Cardiac muscle cell (in vitro differentiated cells and primary cell): ENCODE data around the gene FBXO3. TPM values are rescaled to one million over a fixed set of nuclear protein-coding genes. Genes with fewer than 3 reads are reported as not detected.

Experiments
- DNase-seq, 2 donors: peaks; one replicate each; pipeline versions ENCODE4 v3.0.0 to v3.0.0-alpha.2; 2010 to 2017; ENCODE audit warnings: low read depth in 1 of 2, low spot score in 1 of 2
- H3K27ac ChIP-seq: fragments of 200-600 bp; sonication (generic); 2 replicates; pipeline ENCODE4 v1.5.1; 2016
- H3K27me3 ChIP-seq: fragments of 200-600 bp; sonication (generic); 2 replicates; pipeline ENCODE4 v1.6.0; 2016; ENCODE audit warnings: control low read depth
- H3K36me3 ChIP-seq: fragments of 200-600 bp; sonication (generic); 2 replicates; pipeline ENCODE4 v1.5.1; 2016; ENCODE audit warnings: control low read depth
- H3K4me1 ChIP-seq: fragments of 200-600 bp; sonication (generic); 2 replicates; pipeline ENCODE4 v1.8.1; 2017; ENCODE audit warnings: low read depth, mild to moderate bottlenecking, mixed run types
- H3K4me3 ChIP-seq: fragments of 200-600 bp; sonication (generic); 2 replicates; pipeline ENCODE4 v1.5.1; 2016; ENCODE audit warnings: mild to moderate bottlenecking
- H3K9me3 ChIP-seq: fragments of 200-600 bp; sonication (generic); 2 replicates; pipeline ENCODE4 v1.5.1; 2017; ENCODE audit warnings: low read depth, mild to moderate bottlenecking, control low read depth
- polyA plus RNA-seq: library from polyadenylated mRNA; unstranded; fragments of >200 nt; fragmentation: Nextera tagmentation; extraction: Ambion mirVana; gene quantifications from 2 replicates; pipeline ENCODE4 v1.2.1, GENCODE V29; 2016
- total RNA-seq: library from RNA; depleted of rRNA; stranded (reverse); fragments of >200 nt; gene quantifications from 2 replicates; pipeline ENCODE4 v1.2.3, GENCODE V29; 2016
- TF ChIP-seq, protein P1 (sequence below): IDR thresholded peaks from 2 replicates; pipeline ENCODE4 v1.5.1; 2012; ENCODE audit warnings: low read depth, mild to moderate bottlenecking, low read length

The FBXO3 gene
- total and polyA plus RNA-seq, 2 experiments from 2014 or later, result 34.4 to 36.1 TPM

DNA sequence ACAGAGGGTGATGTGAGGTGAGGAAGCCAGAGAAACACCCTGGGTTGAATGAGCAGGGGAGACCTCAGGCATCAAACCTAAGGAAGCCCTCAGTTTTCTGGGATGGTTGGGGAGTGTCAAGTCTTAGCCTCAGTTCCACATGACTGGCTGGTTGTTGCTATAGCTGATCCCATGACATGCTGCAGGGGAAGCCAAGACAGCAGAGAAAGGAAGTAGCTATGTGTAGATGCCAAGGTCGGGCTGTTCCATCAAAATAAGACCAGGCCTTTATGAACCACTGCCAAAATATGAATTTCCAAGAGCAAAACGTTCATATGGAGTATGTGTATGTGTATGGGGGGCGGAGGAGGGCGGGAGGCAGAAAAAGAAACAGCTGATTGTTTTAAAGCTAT is 49.7 kb downstream of the FBXO3 start:
- H3K36me3 ChIP-seq, result peaks cover 8% of the 10 kb centered on the region
- H3K4me3 ChIP-seq, result no peak overlapping the region
- H3K27ac ChIP-seq, result peak overlapping the region; percentile 86
- TF ChIP-seq, protein P1, sequence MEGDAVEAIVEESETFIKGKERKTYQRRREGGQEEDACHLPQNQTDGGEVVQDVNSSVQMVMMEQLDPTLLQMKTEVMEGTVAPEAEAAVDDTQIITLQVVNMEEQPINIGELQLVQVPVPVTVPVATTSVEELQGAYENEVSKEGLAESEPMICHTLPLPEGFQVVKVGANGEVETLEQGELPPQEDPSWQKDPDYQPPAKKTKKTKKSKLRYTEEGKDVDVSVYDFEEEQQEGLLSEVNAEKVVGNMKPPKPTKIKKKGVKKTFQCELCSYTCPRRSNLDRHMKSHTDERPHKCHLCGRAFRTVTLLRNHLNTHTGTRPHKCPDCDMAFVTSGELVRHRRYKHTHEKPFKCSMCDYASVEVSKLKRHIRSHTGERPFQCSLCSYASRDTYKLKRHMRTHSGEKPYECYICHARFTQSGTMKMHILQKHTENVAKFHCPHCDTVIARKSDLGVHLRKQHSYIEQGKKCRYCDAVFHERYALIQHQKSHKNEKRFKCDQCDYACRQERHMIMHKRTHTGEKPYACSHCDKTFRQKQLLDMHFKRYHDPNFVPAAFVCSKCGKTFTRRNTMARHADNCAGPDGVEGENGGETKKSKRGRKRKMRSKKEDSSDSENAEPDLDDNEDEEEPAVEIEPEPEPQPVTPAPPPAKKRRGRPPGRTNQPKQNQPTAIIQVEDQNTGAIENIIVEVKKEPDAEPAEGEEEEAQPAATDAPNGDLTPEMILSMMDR, result no peak
- H3K9me3 ChIP-seq, result no peaks in the 10 kb centered on the region
- peaks cover 15% of the 10 kb centered on the region for H3K4me1 ChIP-seq
- H3K27me3 ChIP-seq, result no peaks in the 10 kb centered on the region
- DNase-seq, result peak in 1 of 2 donors; percentile 88

DNA sequence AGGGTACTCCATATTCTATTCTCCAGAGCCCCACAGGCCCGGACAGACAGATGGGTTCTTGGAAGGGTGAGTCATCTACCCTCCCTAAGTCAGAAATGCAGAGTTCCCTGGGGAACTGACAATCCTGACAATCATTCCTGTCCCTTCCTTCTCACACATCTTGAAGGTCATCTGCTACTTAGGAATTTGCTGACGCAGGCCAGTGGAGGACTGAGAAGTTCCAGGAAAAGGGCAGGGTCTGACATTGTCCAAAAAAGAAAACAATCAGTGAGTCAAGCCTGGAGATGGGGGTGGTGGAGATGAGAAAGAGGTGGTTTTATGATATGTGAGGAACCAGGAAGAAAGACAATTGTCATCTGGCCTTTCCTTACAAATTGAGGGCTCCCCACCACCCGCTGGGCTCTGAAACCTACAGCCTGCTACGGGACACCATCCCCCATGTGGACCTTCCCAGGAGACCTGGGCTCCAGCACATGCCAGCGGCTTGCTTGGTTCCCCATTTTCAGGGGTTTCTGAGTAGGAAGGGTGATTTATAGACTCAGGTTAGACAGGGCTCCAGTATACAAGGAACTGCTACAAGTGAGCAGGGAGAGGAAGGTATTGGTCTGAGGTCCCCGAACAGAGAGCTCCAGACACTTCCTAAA is 51.0 kb downstream of the FBXO3 start:
- TF ChIP-seq, protein P1, result no peak
- Histone ChIP-seq H3K36me3 (peaks cover 8% of the 10 kb centered on the region), H3K27me3 (no peaks in the 10 kb centered on the region), H3K27ac (no peak overlapping the region), H3K4me1 (peaks cover 15% of the 10 kb centered on the region), H3K4me3 (no peak overlapping the region), H3K9me3 (no peaks in the 10 kb centered on the region)
- DNase-seq, result peak in 1 of 2 donors; percentile 87

GRCh38 chr11:33722590-33723234 is 51.6 kb downstream of the FBXO3 start:
- TF ChIP-seq, protein P1, result no peak

DNA sequence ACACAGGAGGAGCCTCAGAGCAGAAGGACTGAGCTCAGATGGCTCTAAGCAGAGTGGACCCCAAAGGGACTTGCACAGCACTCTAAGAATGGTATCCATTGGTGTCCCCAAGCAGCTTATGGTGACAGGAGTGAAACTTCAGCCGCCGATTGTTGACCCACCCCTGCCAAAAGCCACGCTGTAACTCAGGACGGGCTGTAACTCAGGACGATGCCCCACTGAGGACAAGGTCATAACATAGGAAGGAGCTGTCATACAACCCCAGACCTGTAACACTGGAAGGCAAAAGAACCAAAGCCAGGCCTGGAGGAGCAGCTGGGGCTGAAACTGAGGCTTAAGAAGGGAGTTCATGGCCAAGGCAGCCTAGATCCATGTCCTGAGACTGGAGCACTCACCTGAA is 52.3 kb downstream of the FBXO3 start:
- no peak for DNase-seq
- H3K4me1 ChIP-seq, result peaks cover 15% of the 10 kb centered on the region
- no peaks in the 10 kb centered on the region for H3K27me3 ChIP-seq
- no peaks in the 10 kb centered on the region for H3K9me3 ChIP-seq
- TF ChIP-seq, protein P1, result no peak
- H3K36me3 ChIP-seq, result peaks cover 10% of the 10 kb centered on the region
- no peak overlapping the region for H3K27ac ChIP-seq
- H3K4me3 ChIP-seq, result no peak overlapping the region

More at GRCh38 chr11:33722590-33723234, 51.6 kb downstream of the FBXO3 start:
- no peaks in the 10 kb centered on the region for H3K27me3 ChIP-seq
- H3K9me3 ChIP-seq, result no peaks in the 10 kb centered on the region
- H3K4me1 ChIP-seq, result peaks cover 15% of the 10 kb centered on the region
- DNase-seq, result peak in 1 of 2 donors; percentile 32
- no peak overlapping the region for H3K27ac ChIP-seq
- no peak overlapping the region for H3K4me3 ChIP-seq
- H3K36me3 ChIP-seq, result peaks cover 8% of the 10 kb centered on the region

DNA sequence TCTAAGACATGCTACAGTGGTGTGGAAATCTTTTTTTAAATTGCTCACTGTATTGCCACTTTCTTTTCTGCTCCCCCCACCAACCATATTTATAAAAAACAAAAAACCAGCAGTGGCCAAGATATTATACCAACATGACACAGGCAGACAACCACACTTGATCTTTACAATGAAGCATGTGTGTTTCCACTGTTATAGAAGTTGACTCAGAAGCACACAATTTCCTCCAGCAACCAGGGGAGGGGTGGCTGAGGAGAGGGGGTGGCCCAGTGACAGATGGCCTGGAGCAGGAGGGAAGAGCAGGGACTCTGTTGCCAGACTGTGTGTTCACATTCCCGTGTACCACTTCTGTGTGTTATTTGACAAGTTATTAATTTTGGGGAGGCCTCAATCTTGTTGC is 52.9 kb downstream of the FBXO3 start:
- H3K27me3 ChIP-seq, result no peaks in the 10 kb centered on the region
- no peak overlapping the region for H3K27ac ChIP-seq
- H3K36me3 ChIP-seq, result peaks cover 12% of the 10 kb centered on the region
- no peaks in the 10 kb centered on the region for H3K9me3 ChIP-seq
- H3K4me1 ChIP-seq, result peaks cover 15% of the 10 kb centered on the region
- H3K4me3 ChIP-seq, result no peak overlapping the region
- TF ChIP-seq, protein P1, result no peak
- DNase-seq, result peak in 1 of 2 donors; percentile 43
